ENCODE measurements around the gene CEP170.
"Not testable (repeated sequence)": the region's sequence is repeated elsewhere in the genome, so short reads cannot be mapped to it uniquely, and the experiment has no call there.

CEP170 gene

DNA sequence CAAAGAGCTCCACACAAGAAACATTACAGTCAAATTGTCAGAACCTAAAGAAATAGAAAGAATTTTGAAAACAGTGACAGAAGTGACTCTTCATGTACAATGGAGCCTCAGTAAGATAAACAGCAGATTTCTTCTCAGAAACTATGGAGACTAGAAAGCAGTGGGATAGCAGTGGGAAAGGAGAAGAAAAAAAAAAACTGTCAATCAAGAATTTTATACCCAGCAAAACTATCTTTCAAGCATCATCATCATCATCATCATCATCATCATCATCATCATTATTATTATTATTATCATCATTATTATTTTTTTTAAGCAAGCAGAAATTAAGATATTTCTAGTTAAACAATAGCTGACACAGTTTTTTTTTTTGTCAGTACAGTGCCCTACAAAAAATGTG is 24.2 kb downstream of the CEP170 start:
- peak in 1 of 2 donors; percentile 9 for DNase-seq

DNA sequence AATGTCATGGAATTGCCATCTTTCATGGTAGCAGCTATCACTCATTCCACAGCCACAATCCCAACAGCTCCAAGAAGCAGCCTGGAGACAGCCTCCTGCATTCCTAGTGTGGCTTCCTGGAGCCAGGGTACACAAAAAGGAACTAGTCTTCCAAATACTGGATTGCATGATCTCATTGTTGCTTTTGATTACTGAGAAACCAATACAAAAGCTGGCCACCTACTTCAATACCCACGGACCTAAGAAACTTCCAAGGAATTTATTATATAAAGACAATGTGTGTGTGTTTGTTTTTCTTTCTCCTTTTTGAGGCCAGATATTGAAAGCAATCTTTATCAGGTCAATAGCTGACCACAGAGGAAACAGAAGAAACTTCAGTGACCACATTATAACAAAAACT is 25.6 kb downstream of the CEP170 start:
- DNase-seq = no peak

DNA sequence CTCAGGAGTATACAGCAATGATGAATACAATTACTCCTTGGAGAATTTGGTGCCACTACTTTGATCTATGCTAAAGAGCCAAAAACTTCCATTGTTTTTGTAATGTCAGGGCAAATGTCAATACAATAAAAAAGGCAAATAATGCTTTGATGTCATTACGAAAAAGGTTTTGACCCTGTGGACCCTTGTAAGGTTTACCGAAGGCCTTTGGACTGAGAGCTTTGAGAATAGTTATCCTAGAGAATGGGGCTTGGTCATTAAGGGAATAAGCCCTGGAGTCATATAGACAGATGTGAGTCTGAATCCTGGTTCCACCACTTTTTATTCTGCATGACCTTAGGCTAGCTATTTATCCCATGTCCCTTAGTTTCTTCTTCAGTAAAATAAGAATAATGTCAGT is 27.5 kb downstream of the CEP170 start:
- no peak for DNase-seq

DNA sequence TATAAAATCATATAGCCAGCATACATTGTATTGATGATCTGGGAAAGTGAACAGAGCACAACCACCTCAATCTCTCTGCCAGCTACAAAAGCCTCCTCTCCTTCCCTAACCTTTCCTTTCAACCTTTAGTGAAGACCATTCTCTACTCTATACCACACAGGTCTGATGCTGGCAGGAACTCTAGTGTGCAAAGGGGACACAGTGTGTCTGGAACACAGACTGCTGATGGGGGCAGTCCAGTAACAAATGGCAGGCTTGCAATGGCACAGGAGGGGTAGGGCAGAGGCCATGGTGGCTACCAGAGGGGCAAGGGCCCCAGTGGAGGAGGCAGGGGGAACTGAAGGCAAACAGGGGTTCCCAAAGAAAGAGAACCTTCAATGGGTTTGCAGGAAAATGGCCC is 37.0 kb downstream of the CEP170 start:
- no peak for DNase-seq

DNA sequence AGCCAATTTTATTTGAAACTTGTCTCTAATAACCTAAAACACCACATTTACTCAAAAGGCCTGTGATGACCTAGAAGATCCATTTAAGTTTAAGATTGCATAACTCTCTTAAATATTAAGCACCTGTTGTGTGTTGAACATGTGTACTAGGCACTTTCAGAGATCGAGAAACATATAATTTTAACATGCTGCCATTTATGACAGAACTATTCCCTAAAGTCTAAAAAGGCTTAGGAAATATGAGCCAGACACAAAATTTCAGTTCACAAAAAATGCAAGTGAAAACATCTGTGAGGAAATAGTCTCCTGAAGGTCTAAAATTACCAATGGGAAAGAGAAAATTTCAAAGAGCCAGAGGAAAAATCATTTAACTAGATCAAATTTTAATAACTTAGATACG is 37.7 kb downstream of the CEP170 start:
- no peak for DNase-seq

DNA sequence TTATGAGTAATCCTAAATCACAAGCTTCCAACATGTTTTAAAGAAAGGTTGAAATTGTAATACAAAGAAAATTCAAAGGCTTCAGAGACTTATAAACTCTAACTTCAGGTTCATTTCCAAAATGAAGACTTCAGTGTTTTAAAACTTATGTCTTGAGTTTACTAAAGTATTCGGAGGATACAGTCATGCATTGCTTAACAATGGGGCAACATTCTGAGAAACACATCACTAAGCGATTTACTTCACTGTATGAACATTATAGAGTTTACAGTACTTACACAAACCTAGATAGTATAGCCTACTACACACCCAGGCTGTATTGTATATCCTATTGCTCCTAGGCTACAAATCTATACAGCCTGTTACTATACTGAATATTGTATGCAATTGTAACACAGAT is 38.3 kb downstream of the CEP170 start:
- DNase-seq = no peak

DNA sequence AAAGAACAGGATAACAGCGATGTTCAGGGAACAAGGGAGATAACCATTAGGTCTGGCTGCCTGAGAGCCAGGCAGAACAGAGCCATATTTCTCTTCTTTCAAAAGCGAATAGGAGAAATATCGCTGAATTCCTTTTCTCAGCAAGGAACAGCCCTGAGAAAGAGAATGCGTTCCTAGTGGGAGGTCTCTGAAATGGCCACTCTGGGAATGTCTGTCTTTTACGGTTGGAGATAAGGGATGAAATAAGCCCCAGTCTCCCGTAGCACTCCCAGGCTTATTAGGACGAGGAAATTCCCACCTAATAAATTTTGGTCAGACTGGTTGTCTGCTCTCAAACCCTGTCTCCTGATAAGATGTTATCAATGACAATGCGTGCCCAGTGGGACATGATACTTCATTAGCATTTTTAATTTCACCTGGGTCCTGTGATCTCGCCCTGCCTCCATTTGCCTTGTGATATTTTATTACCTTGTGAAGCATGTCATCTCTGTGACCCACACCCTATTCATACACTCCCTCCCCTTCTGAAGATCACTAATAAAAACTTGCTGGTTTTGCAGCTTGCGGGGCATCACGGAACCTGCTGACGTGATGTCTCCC is 39.7 kb downstream of the CEP170 start:
- DNase-seq = not testable (repeated sequence)

DNA sequence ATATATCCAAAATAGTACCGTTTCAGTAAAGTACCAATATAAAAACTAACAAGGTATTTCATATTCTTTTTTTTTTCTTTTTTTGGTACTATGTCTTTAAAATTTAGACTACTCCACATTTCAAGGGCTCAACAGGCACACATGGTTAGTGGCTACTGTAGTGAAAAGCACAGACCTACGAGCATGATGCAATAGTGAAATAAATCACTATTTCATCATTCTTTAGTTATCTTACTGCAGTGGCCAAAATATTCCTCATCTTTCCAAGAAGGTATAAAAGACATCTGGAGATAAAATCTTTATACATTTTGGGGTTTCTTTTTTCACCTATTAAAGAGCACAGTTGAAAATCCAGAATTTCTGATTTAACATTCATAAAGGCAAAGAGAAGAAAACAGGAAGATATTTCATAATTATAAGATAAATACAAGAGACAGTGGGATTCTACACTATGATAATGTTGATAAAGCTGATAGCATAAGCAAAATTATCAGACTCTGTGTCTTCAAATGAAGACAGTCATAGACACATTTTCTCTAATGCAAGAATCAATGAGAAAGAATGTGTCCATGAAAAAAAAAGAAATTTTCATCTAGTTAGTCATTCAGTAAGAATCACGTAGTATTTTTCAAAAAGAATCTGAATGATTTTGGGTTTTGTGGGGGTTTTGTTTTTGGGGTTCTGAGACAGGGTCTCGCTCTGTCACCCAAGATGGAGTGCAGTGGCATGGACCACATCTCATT is 41.9 kb downstream of the CEP170 start:
- no peak for DNase-seq

DNA sequence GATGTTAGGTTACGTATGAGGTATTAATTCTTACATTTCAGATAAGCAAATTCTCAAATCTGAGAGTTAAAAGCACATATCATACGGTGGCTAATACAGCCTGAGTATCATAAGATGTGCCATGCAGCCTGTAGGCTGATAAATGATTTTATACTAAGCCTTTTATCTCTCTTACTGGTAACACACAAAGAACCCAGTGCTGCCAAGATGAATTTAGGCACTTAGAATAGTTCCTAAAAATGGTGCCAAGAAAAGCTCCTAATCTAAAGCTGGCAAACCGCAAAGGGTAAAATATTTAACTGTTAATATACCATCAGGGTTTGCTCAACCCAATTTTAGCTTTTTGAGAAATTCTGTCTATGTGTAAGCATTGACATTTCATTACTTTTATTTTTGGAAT is 43.1 kb downstream of the CEP170 start:
- DNase-seq = not testable (repeated sequence)

DNA sequence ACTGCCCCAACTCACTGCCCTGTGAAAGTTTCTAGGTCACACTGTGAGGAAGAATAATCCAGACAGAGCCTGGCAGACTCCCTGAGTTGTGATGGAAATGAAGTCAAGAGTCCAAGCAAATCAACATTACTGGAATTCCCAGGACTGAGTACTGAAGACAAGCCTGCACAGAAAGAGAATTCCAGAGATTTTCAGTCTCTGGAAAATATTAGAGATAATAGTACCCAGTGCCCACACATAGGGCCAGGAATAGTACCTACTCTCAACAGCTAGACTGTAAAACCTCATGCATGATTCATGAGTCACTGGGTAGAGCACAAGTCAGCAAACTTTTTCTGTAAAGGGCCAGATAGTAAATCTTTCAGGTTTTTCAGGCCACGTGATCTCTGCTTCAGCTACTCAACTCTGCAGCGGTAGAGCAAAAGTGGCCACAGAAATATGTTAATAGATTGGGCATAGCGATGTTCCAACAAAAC is 50.0 kb downstream of the CEP170 start:
- DNase-seq = not testable (repeated sequence)

DNA sequence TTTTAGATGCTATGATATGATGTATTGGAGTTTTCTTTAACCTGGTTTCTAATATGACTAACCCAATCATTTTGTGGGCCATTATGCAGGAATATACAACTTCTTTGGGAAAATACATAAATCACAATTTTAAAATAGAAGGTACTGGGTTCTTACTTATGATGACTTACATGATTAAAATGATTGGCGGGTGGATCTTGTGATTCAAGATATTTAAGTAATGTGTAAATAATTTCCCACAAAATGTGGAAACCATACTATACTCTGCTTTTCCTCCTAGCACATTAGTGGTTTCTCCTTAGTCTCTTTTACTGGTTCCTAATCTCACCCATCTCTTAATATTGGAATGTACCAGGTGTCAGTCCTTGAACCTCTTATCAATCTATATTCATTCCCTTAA is 50.7 kb downstream of the CEP170 start:
- not testable (repeated sequence) for DNase-seq

DNA sequence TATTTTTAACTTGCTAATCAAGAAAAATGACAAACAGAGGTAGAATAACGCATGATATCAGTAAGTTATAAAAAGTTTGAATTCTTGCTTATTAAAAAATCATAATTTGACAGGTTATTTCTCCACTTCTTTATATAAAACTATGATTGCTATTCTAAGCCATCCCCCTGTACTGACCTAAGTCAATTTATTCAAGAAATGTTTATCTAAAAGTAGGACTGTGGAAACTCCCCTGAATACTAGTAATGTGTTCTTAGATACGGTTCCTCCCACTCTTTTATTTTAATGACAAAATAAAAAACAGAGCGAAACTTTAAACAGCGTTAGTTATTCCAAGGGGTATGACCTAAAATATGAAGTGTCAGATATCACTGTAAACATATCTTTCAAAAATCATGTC is 51.9 kb downstream of the CEP170 start:
- not testable (repeated sequence) for DNase-seq

DNA sequence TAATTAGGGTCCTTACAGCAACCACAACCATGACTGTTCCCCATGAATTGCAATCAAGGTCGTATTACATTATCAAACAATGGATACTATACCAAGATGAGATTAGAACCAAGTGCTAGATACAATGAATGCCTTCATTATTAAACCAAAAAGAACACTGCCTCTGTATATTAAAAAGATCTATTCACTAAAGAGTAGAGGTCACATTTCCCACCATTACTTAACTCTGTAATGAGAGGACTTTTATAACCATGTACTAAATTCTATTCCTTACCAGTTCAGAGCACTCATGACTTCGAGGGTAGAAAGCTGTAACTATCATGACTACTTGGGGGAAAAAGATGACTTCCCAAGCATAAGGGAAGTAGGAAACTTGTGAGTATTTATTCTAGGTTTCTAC is 53.8 kb downstream of the CEP170 start:
- DNase-seq = not testable (repeated sequence)

DNA sequence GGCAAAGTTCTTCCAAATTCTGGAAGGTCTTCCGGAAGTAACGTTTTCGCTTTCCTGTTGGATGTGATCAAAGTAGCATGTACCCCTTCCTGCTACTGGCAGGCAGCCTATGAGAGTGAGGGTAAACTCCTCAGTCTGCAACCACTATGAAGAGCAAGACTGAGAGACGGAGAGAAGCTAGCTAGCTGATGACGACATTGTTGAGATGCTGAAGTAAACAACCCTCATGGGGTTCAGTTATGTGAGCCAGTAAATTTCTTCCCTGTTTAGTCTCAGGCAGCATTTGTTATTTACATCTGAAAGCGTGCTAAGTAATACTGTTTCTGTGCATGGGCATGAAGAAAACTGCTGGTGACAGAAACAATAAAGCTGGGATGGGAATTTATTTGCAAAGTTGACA is 57.6 kb downstream of the CEP170 start:
- DNase-seq = not testable (repeated sequence)

DNA sequence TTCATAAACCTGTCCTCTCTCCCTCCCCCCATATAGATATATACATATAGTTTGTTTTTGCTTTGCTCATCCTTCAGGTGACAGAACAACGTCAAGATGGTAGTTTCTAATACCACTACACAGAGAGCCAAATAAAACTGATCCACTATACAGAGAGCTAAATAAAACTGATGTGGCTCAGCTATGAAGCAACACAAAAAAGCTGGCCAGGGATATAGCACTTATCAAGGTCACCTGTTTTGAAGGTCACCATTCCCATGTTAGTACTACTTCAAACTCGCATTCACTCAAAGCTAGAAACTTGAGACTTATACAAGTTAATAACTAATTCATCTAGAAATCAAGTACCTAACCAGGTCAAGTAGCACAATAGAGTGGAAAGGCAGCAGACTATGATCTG is 61.8 kb downstream of the CEP170 start:
- DNase-seq = not testable (repeated sequence)

DNA sequence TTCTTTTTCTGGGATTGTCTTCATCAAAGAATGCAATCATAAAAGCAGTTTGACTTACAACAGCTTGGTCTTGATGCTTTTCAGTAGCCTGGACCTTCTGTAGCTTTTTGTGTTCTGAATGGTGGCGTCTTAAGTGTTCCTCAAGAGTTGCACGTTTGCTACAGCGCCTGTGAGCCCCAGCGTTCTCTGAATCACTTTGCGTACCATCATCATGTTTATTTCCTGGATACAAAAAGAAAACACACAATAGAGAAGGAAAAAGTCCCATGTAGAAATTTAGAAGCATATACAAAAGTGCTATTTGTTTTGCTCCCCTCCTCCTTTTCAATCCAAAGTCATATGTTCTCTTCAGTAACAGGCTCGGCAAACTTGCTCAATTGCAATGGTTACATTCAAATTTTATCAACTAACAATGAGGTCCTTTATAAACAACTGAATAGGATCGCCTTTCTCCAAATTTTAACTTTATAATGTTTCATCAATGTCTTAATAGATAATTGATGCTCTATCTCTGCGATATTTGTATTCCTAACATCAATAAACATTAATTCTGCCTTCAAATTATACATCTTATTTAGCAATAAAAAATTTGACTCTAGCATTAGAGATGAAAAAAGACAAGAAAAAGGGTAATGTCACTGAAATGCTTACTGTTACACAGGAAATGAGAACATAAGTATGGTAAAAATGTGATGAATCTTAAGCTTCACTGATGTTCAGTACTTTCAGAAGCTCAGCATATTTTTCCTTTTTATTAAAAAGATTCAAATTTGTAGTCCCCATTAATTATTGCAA is 68.7 kb downstream of the CEP170 start:
- not testable (repeated sequence) for DNase-seq

DNA sequence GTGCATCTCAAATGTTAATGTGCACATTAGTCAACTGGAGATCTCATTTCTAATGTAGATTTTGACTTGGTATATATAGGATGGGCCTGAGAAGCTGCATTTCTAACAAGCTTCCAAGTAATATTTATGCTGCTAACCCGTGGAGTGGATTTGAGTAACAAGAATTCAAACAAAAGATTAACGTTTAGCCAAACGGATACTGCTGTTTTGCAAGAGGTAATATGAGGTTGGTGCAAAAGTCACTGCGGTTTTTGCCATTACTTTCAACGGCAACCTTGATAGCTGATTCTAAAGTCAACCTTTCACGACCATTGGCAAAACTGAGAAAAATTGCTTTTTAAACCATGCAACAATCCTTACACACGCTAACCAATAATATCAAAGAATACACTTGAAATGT is 70.3 kb downstream of the CEP170 start:
- DNase-seq = not testable (repeated sequence)

DNA sequence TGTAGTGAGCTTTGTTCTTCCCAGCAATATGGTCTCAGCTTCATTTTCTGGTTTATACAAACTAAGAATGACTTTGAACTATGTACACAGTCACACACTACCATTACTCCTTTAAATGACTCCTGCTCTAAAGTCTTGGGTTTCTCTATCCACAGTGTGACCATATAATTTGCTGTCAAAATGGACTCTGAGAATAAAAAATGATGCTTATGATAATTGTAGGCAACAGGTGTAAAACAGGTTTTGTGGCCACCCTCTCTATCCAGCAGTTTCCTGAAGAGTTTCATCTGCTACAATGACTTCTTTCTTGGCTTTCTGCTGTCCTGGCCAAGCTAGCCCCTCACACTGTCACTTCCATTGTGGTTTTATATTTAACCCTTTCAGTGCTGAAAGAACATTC is 71.4 kb downstream of the CEP170 start:
- DNase-seq = not testable (repeated sequence)

DNA sequence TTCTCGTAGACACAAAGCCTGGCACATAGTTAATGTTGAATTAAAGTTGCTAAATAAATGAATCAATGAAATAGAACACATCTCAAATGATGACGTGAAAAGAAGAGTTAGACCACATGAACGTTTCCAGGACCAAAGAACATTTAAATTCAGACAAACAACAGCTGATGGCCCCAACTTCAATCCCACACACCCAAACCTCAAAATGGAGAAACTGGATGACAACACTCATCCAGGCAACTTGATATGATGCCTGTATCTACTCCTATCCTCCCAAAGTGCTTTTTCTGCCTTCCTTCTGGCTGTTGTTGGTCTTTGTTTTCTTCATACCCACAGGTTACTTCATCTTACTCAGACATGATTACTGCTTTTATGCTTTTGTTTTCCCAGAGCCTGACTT is 71.9 kb downstream of the CEP170 start:
- DNase-seq = not testable (repeated sequence)

DNA sequence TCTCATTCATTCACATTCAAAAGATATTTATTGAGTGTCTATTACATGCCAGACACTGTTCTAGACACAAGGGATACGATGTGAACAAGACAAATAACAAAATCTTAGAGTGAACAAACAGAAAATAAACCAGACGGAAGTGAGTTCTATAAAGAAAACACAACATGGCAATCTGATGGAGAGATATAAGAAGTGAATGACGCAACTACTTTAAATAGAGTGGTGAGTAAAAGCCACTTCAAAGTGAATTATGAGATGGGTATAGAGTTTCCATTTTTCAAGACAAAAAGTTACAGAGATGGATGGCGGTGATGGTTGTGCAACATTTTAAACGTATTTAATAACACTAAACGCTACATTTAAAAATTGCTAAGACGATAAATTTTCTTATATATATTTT is 75.4 kb downstream of the CEP170 start:
- no peak for DNase-seq

DNA sequence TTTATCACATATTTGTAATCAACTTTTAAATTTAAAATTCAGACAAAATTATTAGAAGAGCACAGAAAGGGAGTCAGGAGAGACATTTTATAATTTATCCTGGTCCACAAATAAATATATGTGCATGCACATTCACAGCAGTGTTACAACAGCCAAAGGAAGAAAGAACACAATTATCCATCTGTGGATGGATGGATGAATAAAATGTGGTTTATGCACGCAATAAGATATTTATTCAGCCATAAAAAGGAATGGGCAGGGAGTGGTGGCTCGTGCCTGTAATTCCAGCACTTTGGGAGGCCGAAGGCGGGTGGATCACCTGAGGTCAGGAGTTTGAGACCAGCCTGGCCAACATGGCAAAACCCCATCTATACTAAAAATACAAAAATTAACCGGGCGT is 77.3 kb downstream of the CEP170 start:
- not testable (repeated sequence) for DNase-seq

DNA sequence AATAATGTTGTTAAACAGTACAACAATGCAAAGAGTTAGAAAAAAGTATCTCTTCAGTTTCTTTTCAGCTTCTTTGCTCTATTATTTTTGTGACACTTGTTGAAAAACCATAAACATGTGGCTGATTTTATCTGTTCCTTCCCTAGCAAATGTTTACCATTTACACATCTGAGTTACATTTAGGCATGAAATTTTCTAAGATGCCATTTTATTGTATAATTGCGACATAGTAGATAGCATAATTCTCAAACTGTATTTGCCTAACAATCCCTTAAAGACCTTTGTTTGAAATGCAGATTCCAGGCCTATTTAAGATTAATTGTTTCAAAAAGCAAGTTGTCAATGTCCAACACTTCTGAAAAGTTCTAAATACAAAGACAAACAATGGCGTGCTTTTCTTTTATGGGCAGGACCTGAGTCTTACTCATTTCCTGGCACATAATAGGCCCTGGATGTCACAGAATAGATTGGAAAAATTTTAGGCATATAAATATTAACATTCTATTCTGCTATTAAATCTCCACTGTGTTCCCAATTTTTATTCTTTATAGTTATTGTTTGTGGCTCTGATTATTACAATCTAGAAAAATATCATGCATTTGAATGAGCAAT is 81.2 kb downstream of the CEP170 start:
- not testable (repeated sequence) for DNase-seq

DNA sequence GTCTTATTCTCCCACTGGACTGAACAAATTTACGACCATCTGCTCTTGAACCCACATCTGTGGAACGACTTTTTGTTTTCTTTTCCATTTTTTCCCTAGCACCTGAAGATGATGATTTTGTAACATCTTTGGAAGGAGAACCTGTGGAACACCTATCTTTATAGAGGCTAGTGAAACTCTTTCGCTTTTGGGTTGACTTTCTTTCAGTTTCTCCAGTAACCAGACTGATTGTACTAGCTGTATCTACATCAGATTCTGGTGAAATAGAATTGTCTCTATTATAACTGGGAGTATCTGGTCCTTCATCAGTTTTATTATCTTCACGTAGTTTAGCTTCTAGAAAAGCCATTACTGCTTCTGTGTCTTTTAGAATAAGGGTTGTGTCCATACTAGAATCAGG is 90.2 kb downstream of the CEP170 start:
- not testable (repeated sequence) for DNase-seq

Measured in bone marrow (tissue), 2 donors.